ENCODE data around the gene CTAGE8. TPM values are rescaled to one million over a fixed set of nuclear protein-coding genes. Genes with fewer than 3 reads are reported as not detected.
"Not testable (repeated sequence)": the region's sequence is repeated elsewhere in the genome, so short reads cannot be mapped to it uniquely, and the experiment has no call there.

Gene CTAGE8
- under 1 TPM; 0.49 to 0.88 (median 0.72) TPM for total RNA-seq

- not testable (repeated sequence) for TF ChIP-seq CTCF (IDR thresholded peaks at IDR 0.05; ENCODE audit: low read depth)
Observed at GRCh38 chr7:144269188-144269587, at the start of gene CTAGE8. TSS of gene CTAGE8 (minus strand) at chr7:144269288. CDS start at chr7:144269250, 38 bp downstream.

- TF ChIP-seq CTCF (IDR thresholded peaks at IDR 0.05; ENCODE audit: low read depth) = not testable (repeated sequence)
Observed at GRCh38 chr7:144311872-144312469, 42.9 kb upstream of the CTAGE8 start, which contains the start of gene OR2A1. TSS of gene OR2A1 (plus strand) at chr7:144312419. CDS start at chr7:144318125, 5,706 bp downstream.

GRCh38 chr7:144264692-144265091 is 4.4 kb downstream of the CTAGE8 start, which contains the start of gene OR2A7:
TSS of gene OR2A7 (minus strand) at chr7:144264792. CDS start at chr7:144259628, 5,164 bp downstream.
- not testable (repeated sequence) for TF ChIP-seq CTCF (IDR thresholded peaks at IDR 0.05; ENCODE audit: low read depth)

GRCh38 chr7:144256112-144256511 is 13.0 kb downstream of the CTAGE8 start:
- TF ChIP-seq CTCF (IDR thresholded peaks at IDR 0.05; ENCODE audit: low read depth) = no peak

GRCh38 chr7:144255471-144255897 is 13.6 kb downstream of the CTAGE8 start:
- TF ChIP-seq CTCF (IDR thresholded peaks at IDR 0.05; ENCODE audit: low read depth) = no peak

- TF ChIP-seq CTCF (IDR thresholded peaks at IDR 0.05; ENCODE audit: low read depth) = not testable (repeated sequence)
Observed at GRCh38 chr7:144239365-144239764, 29.7 kb downstream of the CTAGE8 start, which contains the start of gene OR2A42. TSS of gene OR2A42 (minus strand) at chr7:144239605. CDS start at chr7:144232843, 6,762 bp downstream.

Other genes starting within 250 kb of the CTAGE8 start
- not detected for gene OR2A5, start 220.3 kb downstream of the CTAGE8 start, total RNA-seq
- not detected for gene OR2A25, start 199.5 kb downstream of the CTAGE8 start, total RNA-seq
- gene OR2A12, start 183.0 kb downstream of the CTAGE8 start, total RNA-seq = not detected
- gene OR2A2, start 159.7 kb downstream of the CTAGE8 start, total RNA-seq = not detected
- not detected for gene OR2A14, start 146.1 kb downstream of the CTAGE8 start, total RNA-seq
- gene CTAGE4, start 85.8 kb downstream of the CTAGE8 start, total RNA-seq = 1 to 10 TPM in 3 of 4 donors, under 1 TPM in 1; 0.75 to 2.3 (median 1.6) TPM
- gene ARHGEF35, start 73.5 kb downstream of the CTAGE8 start, total RNA-seq = 1 to 10 TPM; 2.8 to 4.9 (median 4.3) TPM
- under 1 TPM in 2 of 4 donors, not detected in 2; 0.19 to 0.44 TPM for gene OR2A42, start 29.7 kb downstream of the CTAGE8 start, total RNA-seq
- gene OR2A7, start 4.5 kb downstream of the CTAGE8 start, total RNA-seq = 1 to 10 TPM; 2.4 to 4.9 (median 3.7) TPM
- under 1 TPM in 3 of 4 donors, not detected in 1; 0.34 to 0.66 (median 0.65) TPM for gene OR2A1, start 43.1 kb upstream of the CTAGE8 start, total RNA-seq
- gene ARHGEF5, start 86.1 kb upstream of the CTAGE8 start, total RNA-seq = 1 to 10 TPM; 3.9 to 6.8 (median 6.8) TPM
- gene NOBOX, start 134.4 kb upstream of the CTAGE8 start, total RNA-seq = not detected